IMR-90 (cell line): Measurements from ENCODE around the gene BAD. TPM values are rescaled to one million over a fixed set of nuclear protein-coding genes. Genes with fewer than 3 reads are reported as not detected.

Source experiments
- ATAC-seq: fragments of 200-7000 bp; cut with Tn5 transposase; 2 replicates; pipeline ENCODE4 v1.9.1; 2020; ENCODE audit warnings: low read depth, mild to moderate bottlenecking, moderate library complexity
- BruUV-seq: library from RNA; stranded (reverse); fragments of 400-500 nt; replicated peaks from 2 replicates; lab custom pipeline; 2021; lab: Mats Ljungman, UMichigan
- CTCF ChIA-PET: fragments of 300-600 bp; formaldehyde crosslinking; extraction: SDS; loops from one replicate; lab custom pipeline; 2021; ENCODE audit warnings: antibody characterized with exemption; lab: Yijun Ruan, JAX
- POLR2A ChIA-PET: fragments of 300-600 bp; sonication (Branson Sonifier 250); formaldehyde crosslinking; loops from one replicate; lab custom pipeline; 2022; ENCODE audit warnings: antibody characterized with exemption; ENCODE audit not compliant: unreplicated experiment; lab: Charles Lee
- DNase-seq: peaks from one replicate; pipeline ENCODE4 v3.0.0; 2013
- H2AFZ ChIP-seq: replicated peaks from 2 replicates; pipeline ENCODE3; 2013; ENCODE audit warnings: low read length, mild to moderate bottlenecking; ENCODE audit not compliant: poor library complexity
- H2AK5ac ChIP-seq: 2 replicates; pipeline ENCODE4 v1.6.1; 2013; ENCODE audit warnings: low read depth, low read length, inconsistent platforms
- H2AK9ac ChIP-seq: replicated peaks from 2 replicates; pipeline ENCODE3; 2013; ENCODE audit warnings: mild to moderate bottlenecking, low read depth, low read length, moderate library complexity; ENCODE audit not compliant: poor library complexity
- H2BK120ac ChIP-seq: 2 replicates; pipeline ENCODE4 v1.6.1; 2013; ENCODE audit warnings: low read depth, low read length, inconsistent platforms
- H2BK15ac ChIP-seq: 3 replicates; pipeline ENCODE4 v1.6.1; 2013; ENCODE audit warnings: low read depth, low read length, inconsistent platforms
- H2BK20ac ChIP-seq: 2 replicates; pipeline ENCODE4 v1.6.1; 2013; ENCODE audit warnings: low read depth, mild to moderate bottlenecking, inconsistent platforms, low read length, moderate library complexity
- H2BK5ac ChIP-seq: 2 replicates; pipeline ENCODE4 v1.6.1; 2013; ENCODE audit warnings: mild to moderate bottlenecking, low read depth, low read length, inconsistent platforms; ENCODE audit not compliant: poor library complexity, severe bottlenecking
- H3K14ac ChIP-seq: replicated peaks from 2 replicates; pipeline ENCODE4 v1.6.1; 2013; ENCODE audit warnings: low read depth, low read length, inconsistent platforms
- H3K18ac ChIP-seq: 2 replicates; pipeline ENCODE4 v1.6.1; 2013; ENCODE audit warnings: low read depth, low read length, control low read depth
- H3K23ac ChIP-seq: 2 replicates; pipeline ENCODE4 v1.6.1; 2013; ENCODE audit warnings: low read depth, low read length, inconsistent platforms
- H3K27ac ChIP-seq: 2 replicates; pipeline ENCODE4 v1.5.1; 2013; ENCODE audit warnings: mild to moderate bottlenecking, control low read depth, low read length; ENCODE audit not compliant: insufficient read depth
- H3K27me3 ChIP-seq: 2 replicates; pipeline ENCODE4 v1.6.1; 2013; ENCODE audit warnings: low read length; ENCODE audit not compliant: control insufficient read depth, insufficient read depth
- H3K36me3 ChIP-seq: 2 replicates; pipeline ENCODE4 v1.6.1; 2013; ENCODE audit warnings: low read length, mixed read lengths; ENCODE audit not compliant: control insufficient read depth, insufficient read depth
- H3K4ac ChIP-seq: 2 replicates; pipeline ENCODE4 v1.6.1; 2013; ENCODE audit warnings: low read depth, low read length, inconsistent platforms
- H3K4me1 ChIP-seq: 2 replicates; pipeline ENCODE4 v1.6.1; 2013; ENCODE audit warnings: low read length, mixed read lengths; ENCODE audit not compliant: control insufficient read depth, insufficient read depth
- H3K4me2 ChIP-seq: 2 replicates; pipeline ENCODE4 v1.6.1; 2013; ENCODE audit warnings: low read depth, mild to moderate bottlenecking, control low read depth, low read length, moderate library complexity
- H3K4me3 ChIP-seq: 2 replicates; pipeline ENCODE4 v1.5.1; 2013; ENCODE audit warnings: low read depth, mild to moderate bottlenecking, control low read depth, low read length, moderate library complexity; ENCODE audit not compliant: insufficient read depth
- H3K56ac ChIP-seq: 2 replicates; pipeline ENCODE4 v1.6.1; 2013; ENCODE audit warnings: low read length, inconsistent platforms; ENCODE audit not compliant: insufficient read depth; ENCODE audit errors: extremely low read depth
- H3K79me1 ChIP-seq, 2 experiments: 2 replicates each; pipeline ENCODE4 v1.6.1; 2013; ENCODE audit warnings: low read length in 2 of 2, inconsistent platforms in 1 of 2, low read depth in 1 of 2
- H3K9ac ChIP-seq: 2 replicates; pipeline ENCODE4 v1.6.1; 2013; ENCODE audit warnings: low read depth, low read length, control low read depth
- H3K9me1 ChIP-seq: 2 replicates; pipeline ENCODE4 v1.6.1; 2013; ENCODE audit warnings: low read length, inconsistent platforms; ENCODE audit not compliant: insufficient read depth
- H3K9me3 ChIP-seq: 2 replicates; pipeline ENCODE4 v1.6.1; 2013; ENCODE audit warnings: low read length; ENCODE audit not compliant: control insufficient read depth, insufficient read depth
- H4K20me1 ChIP-seq: 2 replicates; pipeline ENCODE4 v1.6.1; 2013; ENCODE audit warnings: low read length, inconsistent platforms; ENCODE audit not compliant: insufficient read depth
- H4K5ac ChIP-seq: 2 replicates; pipeline ENCODE4 v1.6.1; 2013; ENCODE audit warnings: mild to moderate bottlenecking, low read depth, low read length, control low read depth
- H4K8ac ChIP-seq, 2 experiments: 2 replicates each; pipeline ENCODE4 v1.6.1; 2013; ENCODE audit warnings: low read depth in 2 of 2, low read length in 2 of 2, control low read depth in 1 of 2, inconsistent platforms in 1 of 2
- H4K91ac ChIP-seq: 2 replicates; pipeline ENCODE4 v1.6.1; 2013; ENCODE audit warnings: low read depth, low read length, inconsistent platforms; ENCODE audit not compliant: insufficient read depth
- CEBPB ChIP-seq: IDR thresholded peaks from 2 replicates; pipeline ENCODE4 v1.6.1; 2012; ENCODE audit warnings: low read depth, low read length, improper control_type of control experiment
- CHD1 ChIP-seq: IDR thresholded peaks from 2 replicates; pipeline ENCODE4 v1.6.1; 2012; ENCODE audit warnings: low read depth, low read length, improper control_type of control experiment
- MAFK ChIP-seq: IDR thresholded peaks from 2 replicates; pipeline ENCODE4 v1.6.1; 2012; ENCODE audit warnings: low read depth, low read length, improper control_type of control experiment
- MAZ ChIP-seq: IDR thresholded peaks from 2 replicates; pipeline ENCODE4 v1.6.1; 2012; ENCODE audit warnings: low read depth, mild to moderate bottlenecking, low read length, improper control_type of control experiment, moderate library complexity, borderline replicate concordance
- MXI1 ChIP-seq: IDR thresholded peaks from 2 replicates; pipeline ENCODE4 v1.6.1; 2012; ENCODE audit warnings: low read depth, mild to moderate bottlenecking, low read length, moderate library complexity, borderline replicate concordance
- NFE2L2 ChIP-seq: fragments of 150-350 bp; IDR thresholded peaks from 2 replicates; pipeline ENCODE4 v1.6.1; 2016; ENCODE audit warnings: low read depth, mild to moderate bottlenecking, low read length
- RCOR1 ChIP-seq: IDR thresholded peaks from 2 replicates; pipeline ENCODE4 v1.6.1; 2012; ENCODE audit warnings: mild to moderate bottlenecking, low read length, improper control_type of control experiment; ENCODE audit not compliant: insufficient replicate concordance
- WGBS, 2 experiments: methylation state at CpG; one replicate each; pipeline versions ENCODE4 v1.1.5 to v1.1.7; 2013; ENCODE audit warnings: missing lambda C conversion rate in 2 of 2; ENCODE audit not compliant: insufficient read length in 1 of 2; ENCODE audit errors: extremely low coverage in 2 of 2; 5-methylcytosine and 5-hydroxymethylcytosine counted together
- dilution Hi-C: fragments of 300-500 bp; cut with HindIII; formaldehyde crosslinking; loops from one replicate; pipeline ENCODE4 v1.14.3; 2018; ENCODE audit warnings: low sequenced_read_pairs; ENCODE audit not compliant: unreplicated experiment
- in situ Hi-C: fragments of 300-500 bp; cut with MboI; formaldehyde crosslinking; loops from 3 replicates; pipeline ENCODE4 v1.14.3; 2019; ENCODE audit warnings: low sequenced_read_pairs, inconsistent platforms, mixed read lengths
- intact Hi-C: fragments of 100-400 bp; cut with micrococcal nuclease; formaldehyde crosslinking; loops from 2 replicates; pipeline ENCODE4 v1.10.0; 2022
- polyA plus RNA-seq, 3 experiments: library from polyadenylated mRNA; depleted of rRNA; stranded (reverse); fragments of >200 nt; gene quantifications; 2 replicates each; pipeline ENCODE4 v1.2.3, GENCODE V29; 2012; ENCODE audit warnings: low replicate concordance in 1 of 3
- total RNA-seq: library from RNA; depleted of rRNA; stranded (reverse); fragments of >200 nt; gene quantifications from 2 replicates; pipeline ENCODE4 v1.2.3, GENCODE V29; 2012
- TF ChIP-seq, protein P1 (sequence below): fragments of 150-350 bp; IDR thresholded peaks from 2 replicates; pipeline ENCODE4 v1.6.1; 2017; ENCODE audit warnings: mild to moderate bottlenecking, antibody characterized with exemption, low read length, low read depth

Gene BAD
- total and polyA plus RNA-seq, 2 of the 4 experiments (the other 2 are of a cell fraction) = 30.3 to 68.0 TPM

DNA sequence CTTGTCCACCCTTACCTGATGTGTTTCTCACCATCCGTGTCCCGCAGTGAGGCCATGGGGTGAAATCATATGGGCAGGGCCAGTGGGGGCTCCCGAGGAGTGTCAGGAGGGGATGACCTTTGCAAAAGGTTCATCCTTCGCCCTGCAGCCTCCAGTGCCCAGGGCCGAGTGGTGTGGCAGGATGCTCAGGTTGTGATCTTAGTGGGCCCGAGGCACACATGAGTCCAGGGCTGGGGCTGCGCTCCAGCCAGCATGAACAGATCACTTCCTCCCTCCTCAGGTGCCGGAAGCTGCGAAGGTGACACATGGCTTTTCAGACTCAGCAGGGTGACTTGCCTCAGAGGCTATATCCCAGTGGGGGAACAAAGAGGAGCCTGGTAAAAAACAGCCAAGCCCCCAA lies 46.4 kb downstream of the BAD start:
- H3K9ac ChIP-seq = no peak overlapping the region
- peaks cover 14% of the 10 kb centered on the region for H3K9me1 ChIP-seq
- H2AFZ ChIP-seq = no peak overlapping the region
- no peak overlapping the region for H3K23ac ChIP-seq
- no peak overlapping the region for H2BK5ac ChIP-seq
- no peak overlapping the region for H2BK20ac ChIP-seq
- H3K56ac ChIP-seq = no peak overlapping the region
- ChIA-PET POLR2A (no interaction called here), CTCF (no interaction called here)
- no TSS peak for BruUV-seq
- peaks cover 17% of the 10 kb centered on the region for H3K4me1 ChIP-seq
- H3K79me1 ChIP-seq = peaks cover 30 to 47% of the 10 kb centered on the region in 2 experiments; a peak in 3 of 4 replicates
- no peak overlapping the region for H2AK5ac ChIP-seq
- peaks cover 4% of the 10 kb centered on the region; the same call in 1 of the 2 replicates for H4K20me1 ChIP-seq
- 92% methylated on average over 2 of the region's 9 CpGs; no CpG with 5 or more reads in 1 of the 2 experiments for WGBS, 2 experiments
- H2BK120ac ChIP-seq = no peak overlapping the region
- H3K27ac ChIP-seq = no peak overlapping the region
- in situ Hi-C loops = no loop called here
- intact Hi-C loops = no loop called here
- no peaks in the 10 kb centered on the region for H3K27me3 ChIP-seq
- no peak overlapping the region for H3K4ac ChIP-seq
- no peak overlapping the region for H2BK15ac ChIP-seq
- no peak overlapping the region for H4K91ac ChIP-seq
- no peak overlapping the region for H3K18ac ChIP-seq
- ATAC-seq = no peak
- DNase-seq = no peak
- no peak overlapping the region for H4K8ac ChIP-seq
- no peak overlapping the region for H4K5ac ChIP-seq
- H3K4me3 ChIP-seq = no peak overlapping the region
- H3K9me3 ChIP-seq = no peaks in the 10 kb centered on the region
- no peak overlapping the region for H3K4me2 ChIP-seq
- H3K14ac ChIP-seq = no peak overlapping the region
- H3K36me3 ChIP-seq = peaks cover 20% of the 10 kb centered on the region
- H2AK9ac ChIP-seq = no peak overlapping the region
- TF ChIP-seq MAZ = no peak
- no peak for TF ChIP-seq CEBPB
- no peak for TF ChIP-seq NFE2L2
- TF ChIP-seq, protein P1, sequence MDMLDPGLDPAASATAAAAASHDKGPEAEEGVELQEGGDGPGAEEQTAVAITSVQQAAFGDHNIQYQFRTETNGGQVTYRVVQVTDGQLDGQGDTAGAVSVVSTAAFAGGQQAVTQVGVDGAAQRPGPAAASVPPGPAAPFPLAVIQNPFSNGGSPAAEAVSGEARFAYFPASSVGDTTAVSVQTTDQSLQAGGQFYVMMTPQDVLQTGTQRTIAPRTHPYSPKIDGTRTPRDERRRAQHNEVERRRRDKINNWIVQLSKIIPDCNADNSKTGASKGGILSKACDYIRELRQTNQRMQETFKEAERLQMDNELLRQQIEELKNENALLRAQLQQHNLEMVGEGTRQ = no peak
- TF ChIP-seq MXI1 = no peak
- no peak for TF ChIP-seq CHD1
- no peak for TF ChIP-seq MAFK
- TF ChIP-seq RCOR1 = no peak
- dilution Hi-C loops = no loop called here
